Liver (tissue), 9 donors: Measurements from ENCODE around the gene NOS3. TPM values are rescaled to one million over a fixed set of nuclear protein-coding genes. Genes with fewer than 3 reads are reported as not detected.

Source experiments
- DNase-seq: peaks from one replicate; pipeline ENCODE4 v3.0.0-alpha.2; 2017; ENCODE audit warnings: low spot score
- H3K27ac ChIP-seq, 2 donors: one replicate each; pipeline ENCODE4 v1.7.0; 2013; ENCODE audit warnings: inconsistent platforms in 2 of 2, low read length in 2 of 2, control low read depth in 1 of 2, low read depth in 1 of 2, mild to moderate bottlenecking in 1 of 2
- H3K27me3 ChIP-seq, 4 donors: one replicate each; pipeline versions ENCODE4 v1.6.1 to v1.7.0; 2013; ENCODE audit warnings: low read length in 3 of 4, inconsistent platforms in 1 of 4, mild to moderate bottlenecking in 1 of 4, moderate library complexity in 1 of 4; ENCODE audit not compliant: control insufficient read depth in 4 of 4, insufficient read depth in 4 of 4
- H3K36me3 ChIP-seq, 4 donors: one replicate each; pipeline versions ENCODE4 v1.6.1 to v1.7.0; 2013; ENCODE audit warnings: low read length in 3 of 4, mild to moderate bottlenecking in 3 of 4, low read depth in 1 of 4, moderate library complexity in 1 of 4; ENCODE audit not compliant: control insufficient read depth in 4 of 4, insufficient read depth in 3 of 4
- H3K4me1 ChIP-seq, 4 donors: one replicate each; pipeline versions ENCODE4 v1.6.1 to v1.7.0; 2013; ENCODE audit warnings: low read length in 3 of 4, mild to moderate bottlenecking in 3 of 4, moderate library complexity in 1 of 4; ENCODE audit not compliant: control insufficient read depth in 4 of 4, insufficient read depth in 4 of 4
- H3K4me3 ChIP-seq, 3 donors: one replicate each; pipeline versions ENCODE4 v1.6.1 to v1.7.0; 2013; ENCODE audit warnings: low read length in 3 of 3, control low read depth in 1 of 3, low read depth in 1 of 3, mild to moderate bottlenecking in 1 of 3
- H3K9ac ChIP-seq, 2 donors: one replicate each; pipeline ENCODE4 v1.7.0; 2013; ENCODE audit warnings: low read length in 2 of 2, mild to moderate bottlenecking in 2 of 2, moderate library complexity in 2 of 2, control low read depth in 1 of 2, low read depth in 1 of 2
- H3K9me3 ChIP-seq, 4 donors: one replicate each; pipeline versions ENCODE4 v1.6.1 to v1.7.0; 2013; ENCODE audit warnings: low read length in 3 of 4; ENCODE audit not compliant: control insufficient read depth in 4 of 4
- ATF3 ChIP-seq: IDR thresholded peaks from 2 replicates; pipeline ENCODE4 v1.6.1; 2016; ENCODE audit warnings: antibody characterized with exemption
- CTCF ChIP-seq: fragments of 150-350 bp; IDR thresholded peaks from 2 replicates; pipeline ENCODE4 v1.5.1; 2017; ENCODE audit warnings: improper control_type of control experiment, low read depth, low read length; ENCODE audit not compliant: missing input control
- EGR1 ChIP-seq, 2 donors: IDR thresholded peaks; 2 replicates each; pipeline ENCODE4 v1.6.1; 2016 to 2018; ENCODE audit warnings: antibody characterized with exemption in 2 of 2, low read depth in 2 of 2
- FOXA1 ChIP-seq: IDR thresholded peaks from 2 replicates; pipeline ENCODE4 v1.6.1; 2016; ENCODE audit warnings: antibody characterized with exemption
- FOXA2 ChIP-seq: IDR thresholded peaks from 2 replicates; pipeline ENCODE4 v1.6.1; 2016; ENCODE audit warnings: antibody characterized with exemption
- GABPA ChIP-seq, 2 donors: IDR thresholded peaks in 1 of 2; conservative IDR thresholded peaks in 1 of 2; 2 replicates each; pipeline ENCODE4 v1.6.1; 2016; ENCODE audit warnings: antibody characterized with exemption in 2 of 2, mild to moderate bottlenecking in 1 of 2, moderate library complexity in 1 of 2
- HNF4A ChIP-seq, 2 donors: conservative IDR thresholded peaks; 2 replicates each; pipeline ENCODE4 v1.6.1; 2016; ENCODE audit warnings: antibody characterized with exemption in 2 of 2, mild to moderate bottlenecking in 2 of 2
- HNF4G ChIP-seq: IDR thresholded peaks from 2 replicates; pipeline ENCODE4 v1.6.1; 2016; ENCODE audit warnings: antibody characterized with exemption
- JUND ChIP-seq, 2 donors: IDR thresholded peaks; 2 replicates each; pipeline ENCODE4 v1.6.1; 2016; ENCODE audit warnings: antibody characterized with exemption in 2 of 2
- MAX ChIP-seq: IDR thresholded peaks from 2 replicates; pipeline ENCODE4 v1.6.1; 2016; ENCODE audit warnings: antibody characterized with exemption
- NR2F2 ChIP-seq: IDR thresholded peaks from 2 replicates; pipeline ENCODE4 v1.6.1; 2016; ENCODE audit warnings: antibody characterized with exemption
- RAD21 ChIP-seq, 2 donors: IDR thresholded peaks; 2 replicates each; pipeline ENCODE4 v1.6.1; 2016; ENCODE audit warnings: antibody characterized with exemption in 2 of 2, mild to moderate bottlenecking in 2 of 2
- REST ChIP-seq: IDR thresholded peaks from 2 replicates; pipeline ENCODE4 v1.6.1; 2016; ENCODE audit warnings: antibody characterized with exemption, mild to moderate bottlenecking
- RXRA ChIP-seq, 2 donors: IDR thresholded peaks; 2 replicates each; pipeline ENCODE4 v1.6.1; 2017 to 2018; ENCODE audit warnings: antibody characterized with exemption in 2 of 2, mild to moderate bottlenecking in 1 of 2
- SP1 ChIP-seq: IDR thresholded peaks from 2 replicates; pipeline ENCODE4 v1.6.1; 2018; ENCODE audit warnings: antibody characterized with exemption, mild to moderate bottlenecking
- TAF1 ChIP-seq: conservative IDR thresholded peaks from 2 replicates; pipeline ENCODE4 v1.6.1; 2016; ENCODE audit warnings: antibody characterized with exemption, mild to moderate bottlenecking
- YY1 ChIP-seq: IDR thresholded peaks from 2 replicates; pipeline ENCODE4 v1.6.1; 2016; ENCODE audit warnings: antibody characterized with exemption, mild to moderate bottlenecking
- ZBTB33 ChIP-seq: IDR thresholded peaks from 2 replicates; pipeline ENCODE4 v1.6.1; 2016; ENCODE audit warnings: antibody characterized with exemption
- WGBS: extraction: QIAGEN DNeasy Blood & Tissue Kit; methylation state at CpG from one replicate; pipeline ENCODE4 v1.1.7; 2013; 5-methylcytosine and 5-hydroxymethylcytosine counted together
- polyA plus RNA-seq, 2 donors: library from polyadenylated mRNA; stranded (reverse) in 1 of 2; unstranded in 1 of 2; fragments of 200-250 nt in 1 of 2; fragments of >200 nt in 1 of 2; fragmentation: Nextera tagmentation in 1 of 2; extraction: Ambion mirVana in 1 of 2; gene quantifications; one replicate each; pipeline versions ENCODE4 v1.2.1 to v1.2.3, GENCODE V29; 2013 to 2015
- total RNA-seq, 2 donors: library from RNA; depleted of rRNA; stranded (reverse); fragments of >200 nt; gene quantifications; one replicate each; pipeline ENCODE4 v1.2.3, GENCODE V29; 2014
- donor health status: healthy.
- donor health status: healthy.
- donor health status: healthy.
- donor health status: healthy.
- donor health status: healthy.

The NOS3 gene
- total and polyA plus RNA-seq, 4 donors = 1.6 to 6.1 (median 5.1) TPM

- H3K9ac ChIP-seq = no peak overlapping the region
- peak overlapping the region in 1 of 3 donors; percentile 26 for H3K4me3 ChIP-seq
- H3K36me3 ChIP-seq = no peaks in the 10 kb centered on the region
- H3K4me1 ChIP-seq = peaks cover 6 to 15% (median 10%) of the 10 kb centered on the region in 4 donors
- no peak for TF ChIP-seq FOXA2
- no peak for TF ChIP-seq RAD21 (IDR thresholded peaks at IDR 0.05)
- no peak for TF ChIP-seq YY1
- TF ChIP-seq JUND (IDR thresholded peaks at IDR 0.05) = no peak
- TF ChIP-seq CTCF = no peak
- TF ChIP-seq GABPA (IDR thresholded peaks at IDR 0.05 in 1 of 2, conservative IDR thresholded peaks at IDR 0.05 in 1 of 2) = no peak
- TF ChIP-seq HNF4A (conservative IDR thresholded peaks at IDR 0.05) = no peak
- TF ChIP-seq REST = no peak
- TF ChIP-seq MAX = no peak
- no peak for TF ChIP-seq EGR1 (IDR thresholded peaks at IDR 0.05; ENCODE audit: low read depth in 2 of 2)
- no peak for TF ChIP-seq NR2F2
- no peak for TF ChIP-seq TAF1
- TF ChIP-seq RXRA (IDR thresholded peaks at IDR 0.05) = no peak
- no peak for TF ChIP-seq ATF3
- TF ChIP-seq FOXA1 = no peak
- TF ChIP-seq SP1 = no peak
- TF ChIP-seq HNF4G = no peak
- no peak for TF ChIP-seq ZBTB33
- WGBS = 14% methylated on average over 20 of the region's 20 CpGs
- H3K27ac ChIP-seq = no peak overlapping the region
- no peaks in the 10 kb centered on the region for H3K9me3 ChIP-seq
- DNase-seq = no peak
- H3K27me3 ChIP-seq = peaks cover 0 to 2% (median 0%) of the 10 kb centered on the region in 4 donors
These were observed 28.3 kb downstream of the NOS3 start for GRCh38 chr7:151019130-151019447.

GRCh38 chr7:151020231-151020630, 29.4 kb downstream of the NOS3 start:
- DNase-seq = no peak
- Histone ChIP-seq H3K36me3 (no peaks in the 10 kb centered on the region), H3K27ac (no peak overlapping the region), H3K9ac (no peak overlapping the region), H3K27me3 (peaks cover 0 to 1% (median 0%) of the 10 kb centered on the region in 4 donors), H3K9me3 (no peaks in the 10 kb centered on the region), H3K4me1 (peaks cover 6 to 15% (median 10%) of the 10 kb centered on the region in 4 donors), H3K4me3 (no peak overlapping the region)
- WGBS = 58% methylated on average over 7 of the region's 7 CpGs
- TF ChIP-seq GABPA (IDR thresholded peaks at IDR 0.05 in 1 of 2, conservative IDR thresholded peaks at IDR 0.05 in 1 of 2) (no peak), REST (no peak), HNF4G (no peak), NR2F2 (no peak), FOXA1 (no peak), ZBTB33 (no peak)
